Esophagus squamous epithelium (tissue), 4 donors: ENCODE measurements around the gene PRKN.

Source experiments
- POLR2A ChIP-seq, 4 donors: fragments of 450-650 bp; IDR thresholded peaks; one replicate each; pipeline ENCODE4 v1.6.1; 2017; ENCODE audit warnings: antibody characterized with exemption in 4 of 4, mild to moderate bottlenecking in 4 of 4, moderate library complexity in 3 of 4
- TF ChIP-seq, protein P1 (sequence below), 6 experiments: fragments of 450-650 bp in 4 of 6; fragments of 200-600 bp in 2 of 6; sonication (generic) in 2 of 6; IDR thresholded peaks; one replicate each; pipeline ENCODE4 v1.5.1; 2016 to 2019; ENCODE audit warnings: antibody characterized with exemption in 6 of 6, mild to moderate bottlenecking in 4 of 6, moderate library complexity in 4 of 6

DNA sequence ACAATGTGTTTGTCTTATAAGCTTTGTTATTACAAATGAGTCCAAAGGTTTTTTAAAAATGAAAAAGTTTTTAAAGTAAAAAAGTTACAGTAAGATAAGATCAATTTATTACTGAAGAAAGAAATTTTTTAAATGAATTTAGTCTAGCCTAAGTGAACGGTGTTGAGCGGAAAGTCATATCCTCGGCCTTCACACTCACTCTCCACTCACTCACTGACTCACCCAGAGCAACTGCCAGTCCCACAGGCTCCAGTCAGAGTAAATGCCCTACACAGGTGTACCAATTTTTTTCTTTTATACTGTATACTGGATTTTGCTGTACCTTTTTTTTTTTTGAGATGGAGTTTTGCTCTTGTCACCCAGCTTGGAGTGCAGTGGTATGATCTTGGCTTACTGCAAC, 1411.0 kb downstream of the PRKN start:
- no peak for TF ChIP-seq POLR2A (IDR thresholded peaks at IDR 0.05)
- TF ChIP-seq, protein P1, sequence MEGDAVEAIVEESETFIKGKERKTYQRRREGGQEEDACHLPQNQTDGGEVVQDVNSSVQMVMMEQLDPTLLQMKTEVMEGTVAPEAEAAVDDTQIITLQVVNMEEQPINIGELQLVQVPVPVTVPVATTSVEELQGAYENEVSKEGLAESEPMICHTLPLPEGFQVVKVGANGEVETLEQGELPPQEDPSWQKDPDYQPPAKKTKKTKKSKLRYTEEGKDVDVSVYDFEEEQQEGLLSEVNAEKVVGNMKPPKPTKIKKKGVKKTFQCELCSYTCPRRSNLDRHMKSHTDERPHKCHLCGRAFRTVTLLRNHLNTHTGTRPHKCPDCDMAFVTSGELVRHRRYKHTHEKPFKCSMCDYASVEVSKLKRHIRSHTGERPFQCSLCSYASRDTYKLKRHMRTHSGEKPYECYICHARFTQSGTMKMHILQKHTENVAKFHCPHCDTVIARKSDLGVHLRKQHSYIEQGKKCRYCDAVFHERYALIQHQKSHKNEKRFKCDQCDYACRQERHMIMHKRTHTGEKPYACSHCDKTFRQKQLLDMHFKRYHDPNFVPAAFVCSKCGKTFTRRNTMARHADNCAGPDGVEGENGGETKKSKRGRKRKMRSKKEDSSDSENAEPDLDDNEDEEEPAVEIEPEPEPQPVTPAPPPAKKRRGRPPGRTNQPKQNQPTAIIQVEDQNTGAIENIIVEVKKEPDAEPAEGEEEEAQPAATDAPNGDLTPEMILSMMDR (IDR thresholded peaks at IDR 0.05) = no peak
